GM18498 (cell line): ENCODE measurements around the gene ADAM33.

ENCODE experiments used
- ATAC-seq: cut with Tn5 transposase; IDR thresholded peaks from one replicate; pipeline ENCODE4 v1.9.1; 2021; ENCODE audit warnings: mild to moderate bottlenecking, moderate library complexity; ENCODE audit not compliant: unreplicated experiment

Gene ADAM33

DNA sequence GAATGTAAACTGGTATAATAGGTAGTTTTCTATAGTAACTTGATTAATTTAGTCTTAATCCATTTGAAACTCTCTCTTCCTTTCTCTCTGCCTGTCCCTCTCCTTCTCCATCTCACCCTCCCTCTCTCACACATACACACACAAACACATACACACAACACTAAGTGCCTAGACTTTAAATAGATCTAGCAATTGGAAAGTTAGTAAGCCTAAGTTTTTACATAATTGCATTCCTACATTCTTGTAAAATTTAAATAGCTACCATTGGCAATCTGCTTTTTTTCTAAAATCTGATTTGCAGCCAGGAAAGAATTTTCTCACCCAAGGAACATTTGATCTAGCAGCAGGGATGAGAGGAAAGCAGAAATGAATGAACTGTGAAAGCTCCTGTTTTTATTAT is 34.3 kb downstream of the ADAM33 start:
- ATAC-seq: no peak

DNA sequence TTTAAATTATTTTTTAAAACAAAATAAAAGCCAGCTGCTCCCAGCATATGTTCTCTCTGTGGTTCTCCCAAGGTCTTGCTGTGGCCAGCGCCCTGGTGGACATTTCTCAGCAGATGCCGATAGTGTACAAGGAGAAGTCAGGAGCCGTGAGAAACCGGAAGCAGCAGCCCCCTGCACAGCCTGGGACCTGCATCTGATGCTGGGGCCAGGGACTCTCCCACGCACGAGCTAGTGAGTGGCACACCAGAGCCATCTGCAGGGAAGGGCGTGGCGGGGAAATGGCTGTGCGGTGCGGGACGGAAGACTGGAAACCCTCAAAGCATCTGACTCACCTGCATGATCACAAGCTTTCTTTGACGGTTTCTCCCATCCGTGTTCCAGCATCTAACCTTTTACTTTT is 35.2 kb downstream of the ADAM33 start:
- no peak for ATAC-seq

- no peak for ATAC-seq
Measured at GRCh38 chr20:3646067-3646440, 35.8 kb downstream of the ADAM33 start.

- no peak for ATAC-seq
Measured at GRCh38 chr20:3645309-3646066, 36.3 kb downstream of the ADAM33 start.

- ATAC-seq: no peak
Measured at GRCh38 chr20:3640259-3640658, 41.6 kb downstream of the ADAM33 start.

DNA sequence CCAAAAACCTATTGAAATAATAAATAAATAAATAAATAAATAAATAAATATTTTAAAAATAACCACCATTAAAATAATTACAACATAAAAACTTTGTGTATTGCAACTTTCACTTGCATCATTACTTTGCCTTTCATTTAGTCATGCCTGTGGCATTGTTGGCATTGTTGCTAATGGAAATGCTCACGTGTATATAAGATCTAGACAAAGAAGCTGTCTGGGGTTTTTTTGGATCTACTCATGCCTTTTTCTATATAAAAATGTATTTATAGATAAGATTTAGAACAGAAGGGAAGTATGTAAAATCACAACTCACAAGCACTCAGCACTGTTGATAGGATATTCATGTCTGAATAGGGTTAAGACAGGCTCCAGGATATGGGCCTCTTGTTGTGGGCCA is 46.5 kb downstream of the ADAM33 start:
- ATAC-seq: no peak

- no peak for ATAC-seq
Measured at GRCh38 chr20:3633913-3634478, 47.8 kb downstream of the ADAM33 start.

- ATAC-seq: no peak
Measured at GRCh38 chr20:3632311-3633004, 49.4 kb downstream of the ADAM33 start.

DNA sequence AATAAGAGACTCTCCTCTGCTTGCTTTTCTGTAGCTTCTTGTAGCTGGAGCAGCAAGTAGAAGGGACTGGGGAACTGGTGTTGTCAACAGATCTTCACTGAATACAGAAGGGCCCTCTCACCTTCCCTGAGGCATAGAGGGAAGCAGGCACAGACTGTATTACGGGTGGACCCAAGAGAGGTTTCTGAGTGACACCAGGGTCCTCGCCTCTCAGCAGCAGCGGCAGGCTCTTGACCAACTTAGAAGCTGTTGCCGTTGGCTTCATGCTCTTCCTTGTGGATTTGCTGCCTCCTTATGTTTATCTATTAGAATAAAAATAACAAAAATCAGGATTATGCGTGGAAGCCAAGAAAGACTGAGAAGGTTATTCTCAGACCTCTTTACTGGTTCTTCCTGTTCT is 50.3 kb downstream of the ADAM33 start:
- ATAC-seq: no peak

GRCh38 chr20:3630429-3630828 is 51.4 kb downstream of the ADAM33 start:
- ATAC-seq: no peak

DNA sequence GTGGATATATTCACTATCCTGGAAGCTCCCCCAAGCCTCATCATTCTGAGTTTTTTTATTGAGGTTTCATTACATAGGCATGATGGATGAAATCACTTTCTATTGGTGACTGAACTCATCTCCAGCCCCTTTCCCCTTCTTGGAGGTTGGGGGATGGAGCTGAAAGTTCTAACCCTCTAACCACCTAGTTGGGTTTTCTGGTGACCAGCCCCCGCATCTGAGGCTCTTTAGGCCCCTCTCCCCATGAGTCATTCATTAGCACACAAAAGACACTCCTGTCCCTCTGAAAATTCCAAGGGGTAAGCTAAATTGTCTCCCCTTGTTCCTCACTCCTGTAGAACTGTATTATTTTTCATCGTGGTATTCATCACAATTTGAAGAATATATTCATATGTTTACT is 51.9 kb downstream of the ADAM33 start:
- no peak for ATAC-seq

DNA sequence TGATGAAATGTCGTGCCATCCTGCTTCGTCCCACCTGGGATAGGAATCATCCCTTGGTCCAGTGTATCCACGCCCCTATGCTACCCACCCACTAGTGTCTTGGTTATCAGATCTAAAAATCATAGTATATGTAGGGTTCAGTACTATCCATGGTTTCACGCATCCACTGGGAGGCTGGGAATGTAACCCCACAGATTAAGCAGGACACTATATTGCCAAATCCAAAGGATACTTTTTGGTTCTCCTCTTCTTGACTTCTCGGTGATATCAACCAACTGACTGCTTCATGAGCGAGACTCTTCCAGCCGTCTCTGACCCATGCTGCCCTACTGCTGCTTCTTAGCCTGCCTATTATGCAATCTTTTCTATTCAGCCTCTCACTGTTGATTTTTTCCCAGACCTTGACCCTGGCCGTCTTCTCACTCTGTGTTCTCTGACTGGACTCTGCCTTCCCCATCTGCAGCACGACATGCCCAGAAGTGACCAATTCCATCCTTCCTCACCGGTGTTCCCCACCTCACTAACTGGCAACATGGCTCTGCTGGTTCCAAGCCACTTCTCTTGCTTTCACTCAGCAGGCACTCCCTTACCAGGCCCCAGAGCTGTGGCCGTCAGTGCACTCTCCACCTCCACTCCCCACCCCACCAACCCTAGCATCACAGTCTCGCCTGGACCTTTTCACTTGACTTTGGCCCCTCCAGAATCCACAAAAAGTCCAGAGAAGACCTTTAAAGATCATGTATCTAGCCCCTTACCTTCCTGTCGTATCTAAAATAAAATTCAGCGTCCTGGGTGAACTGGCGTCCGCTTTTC is 53.1 kb downstream of the ADAM33 start:
- no peak for ATAC-seq

DNA sequence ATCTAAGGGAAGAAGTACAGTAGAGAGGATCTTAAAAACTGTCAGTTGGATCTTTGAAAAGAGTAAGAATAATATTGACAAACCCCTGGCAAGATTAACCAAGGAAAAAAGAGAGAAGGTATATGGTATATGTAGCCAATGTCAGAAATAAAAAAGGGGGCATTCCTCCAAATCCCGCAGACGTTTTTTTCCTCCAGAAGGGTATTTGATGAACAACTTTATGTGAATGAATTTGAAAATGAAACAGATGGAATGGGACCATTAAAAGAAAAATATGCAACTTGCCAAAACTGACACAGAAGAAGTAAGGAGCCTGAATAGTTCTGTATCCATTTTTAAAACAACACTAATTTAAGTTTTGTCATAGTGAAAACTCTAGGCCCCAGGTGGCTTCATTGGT is 54.3 kb downstream of the ADAM33 start:
- no peak for ATAC-seq

- ATAC-seq: no peak
Measured at GRCh38 chr20:3622406-3622805, 59.4 kb downstream of the ADAM33 start.

- no peak for ATAC-seq
Measured at GRCh38 chr20:3621111-3621510, 60.7 kb downstream of the ADAM33 start.
